Measurements from ENCODE around the gene MGST1. TPM values are rescaled to one million over a fixed set of nuclear protein-coding genes. Genes with fewer than 3 reads are reported as not detected.
"Not testable (repeated sequence)": the region's sequence is repeated elsewhere in the genome, so short reads cannot be mapped to it uniquely, and the experiment has no call there.

MGST1 gene
- total and polyA plus RNA-seq, 4 donors = 134 to 756 (median 415) TPM

DNA sequence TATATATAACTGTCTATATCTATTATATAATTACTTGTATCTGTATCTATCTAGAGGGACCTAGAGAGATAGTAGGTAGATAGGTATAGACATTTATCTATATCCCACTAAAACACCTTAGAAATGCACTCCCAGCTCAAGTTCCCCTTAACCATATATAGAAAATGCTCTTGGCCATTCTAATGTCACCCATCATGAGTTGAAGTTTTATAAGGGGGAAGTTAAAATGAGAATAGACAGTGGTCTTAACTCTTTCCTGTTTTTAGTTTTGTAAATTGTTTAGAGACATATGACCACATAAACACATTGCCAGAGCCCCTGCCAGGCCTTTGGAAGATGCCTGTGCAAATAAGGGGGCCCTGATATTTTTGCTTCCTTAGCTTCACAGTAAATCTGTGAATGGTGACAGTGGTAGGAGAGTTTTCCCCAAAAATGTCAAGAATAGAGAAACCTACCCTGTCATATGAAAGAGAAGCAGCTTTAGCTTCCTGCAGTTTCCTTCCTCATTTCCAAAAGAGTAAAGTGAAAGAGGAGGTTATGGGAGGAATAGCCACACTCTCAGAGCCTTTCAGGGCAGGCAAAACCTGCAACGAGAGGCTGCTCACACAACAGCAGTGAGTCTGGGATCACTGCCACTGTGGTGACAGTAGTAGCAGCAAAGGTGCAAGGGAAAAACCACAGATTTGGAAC, 45.5 kb downstream of the MGST1 start:
- DNase-seq (no peak), ATAC-seq (ENCODE audit: insufficient read depth, low FRiP score) (no peak)
- Histone ChIP-seq H3K36me3 (ENCODE audit: control insufficient read depth in 4 of 4, insufficient read depth in 4 of 4, low read length in 4 of 4) (no peaks in the 10 kb centered on the region), H3K27me3 (ENCODE audit: control insufficient read depth in 3 of 3, insufficient read depth in 3 of 3, low read length in 2 of 3) (no peaks in the 10 kb centered on the region), H3K4me1 (ENCODE audit: control insufficient read depth in 5 of 5, insufficient read depth in 5 of 5, low read length in 5 of 5) (no peaks in the 10 kb centered on the region), H3K9ac (ENCODE audit: insufficient read depth in 1 of 2, low read length in 2 of 2) (no peak overlapping the region), H3K4me3 (no peak overlapping the region), H3K9me3 (ENCODE audit: control insufficient read depth in 4 of 4, insufficient read depth in 3 of 4, low read length in 3 of 4) (peaks cover 0 to 2% (median 0%) of the 10 kb centered on the region in 4 donors), H3K27ac (ENCODE audit: low read depth in 1 of 2, low read length in 1 of 2) (no peak overlapping the region)
- TF ChIP-seq, protein P1, sequence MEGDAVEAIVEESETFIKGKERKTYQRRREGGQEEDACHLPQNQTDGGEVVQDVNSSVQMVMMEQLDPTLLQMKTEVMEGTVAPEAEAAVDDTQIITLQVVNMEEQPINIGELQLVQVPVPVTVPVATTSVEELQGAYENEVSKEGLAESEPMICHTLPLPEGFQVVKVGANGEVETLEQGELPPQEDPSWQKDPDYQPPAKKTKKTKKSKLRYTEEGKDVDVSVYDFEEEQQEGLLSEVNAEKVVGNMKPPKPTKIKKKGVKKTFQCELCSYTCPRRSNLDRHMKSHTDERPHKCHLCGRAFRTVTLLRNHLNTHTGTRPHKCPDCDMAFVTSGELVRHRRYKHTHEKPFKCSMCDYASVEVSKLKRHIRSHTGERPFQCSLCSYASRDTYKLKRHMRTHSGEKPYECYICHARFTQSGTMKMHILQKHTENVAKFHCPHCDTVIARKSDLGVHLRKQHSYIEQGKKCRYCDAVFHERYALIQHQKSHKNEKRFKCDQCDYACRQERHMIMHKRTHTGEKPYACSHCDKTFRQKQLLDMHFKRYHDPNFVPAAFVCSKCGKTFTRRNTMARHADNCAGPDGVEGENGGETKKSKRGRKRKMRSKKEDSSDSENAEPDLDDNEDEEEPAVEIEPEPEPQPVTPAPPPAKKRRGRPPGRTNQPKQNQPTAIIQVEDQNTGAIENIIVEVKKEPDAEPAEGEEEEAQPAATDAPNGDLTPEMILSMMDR (IDR thresholded peaks at IDR 0.05; ENCODE audit: control extremely low read depth, extremely low read depth) = no peak
- WGBS, 2 donors = 44 to 68% methylated on average over 1 of the region's 1 CpG

DNA sequence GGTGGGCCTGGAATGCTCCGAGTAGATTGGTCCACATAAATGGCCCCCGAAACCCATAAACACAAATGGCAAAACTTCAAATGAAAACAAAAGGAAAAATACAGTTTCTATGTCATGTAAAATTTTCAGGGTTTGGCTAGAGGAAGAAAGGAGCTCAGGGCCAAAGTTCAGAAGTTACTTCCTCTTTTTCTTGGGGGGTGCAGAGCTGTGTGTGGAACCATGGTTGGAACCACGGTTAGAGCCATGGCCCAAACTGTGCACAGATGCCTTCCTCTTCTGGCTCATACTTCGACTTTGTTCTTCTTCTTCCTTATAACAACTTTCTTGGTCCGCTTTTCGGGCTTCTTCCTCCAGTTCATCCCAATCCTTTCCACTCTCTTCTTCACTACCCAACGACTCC, 51.7 kb downstream of the MGST1 start:
- no peaks in the 10 kb centered on the region for H3K36me3 ChIP-seq (ENCODE audit: control insufficient read depth in 4 of 4, insufficient read depth in 4 of 4, low read length in 4 of 4)
- ATAC-seq (ENCODE audit: insufficient read depth, low FRiP score) (no peak), DNase-seq (no peak)
- H3K9ac ChIP-seq (ENCODE audit: insufficient read depth in 1 of 2, low read length in 2 of 2) = no peak overlapping the region
- H3K27me3 ChIP-seq (ENCODE audit: control insufficient read depth in 3 of 3, insufficient read depth in 3 of 3, low read length in 2 of 3) = no peaks in the 10 kb centered on the region
- H3K9me3 ChIP-seq (ENCODE audit: control insufficient read depth in 4 of 4, insufficient read depth in 3 of 4, low read length in 3 of 4) = peaks cover 0 to 2% (median 0%) of the 10 kb centered on the region in 4 donors
- H3K4me1 ChIP-seq (ENCODE audit: control insufficient read depth in 5 of 5, insufficient read depth in 5 of 5, low read length in 5 of 5) = no peaks in the 10 kb centered on the region
- H3K4me3 ChIP-seq = no peak overlapping the region
- TF ChIP-seq, protein P1 (IDR thresholded peaks at IDR 0.05; ENCODE audit: control extremely low read depth, extremely low read depth) = no peak
- H3K27ac ChIP-seq (ENCODE audit: low read depth in 1 of 2, low read length in 1 of 2) = no peak overlapping the region
- 84 to 86% methylated on average over 7 of the region's 7 CpGs for WGBS, 2 donors

DNA sequence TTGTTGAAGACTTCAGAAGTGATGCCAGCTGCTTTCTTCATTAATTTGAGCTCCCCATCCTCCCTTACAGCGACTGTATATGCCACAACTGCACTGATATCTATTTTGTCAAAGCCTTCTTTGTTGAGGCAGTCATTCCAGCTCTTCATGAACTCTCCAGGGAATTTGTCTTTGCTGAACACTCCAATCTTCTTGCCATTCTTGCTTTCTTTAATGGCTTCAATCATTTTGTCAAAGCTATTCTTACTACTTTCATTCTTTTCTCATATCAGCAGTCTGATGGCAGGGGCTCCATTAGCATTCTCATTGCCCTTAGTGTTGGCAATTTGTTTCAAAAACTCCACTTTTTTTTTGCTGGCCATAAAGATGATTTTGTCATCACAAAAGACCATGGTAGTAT, 54.4 kb downstream of the MGST1 start:
- WGBS, 2 donors = 64 to 76% methylated on average over 1 of the region's 1 CpG
- not testable (repeated sequence) for H3K9me3 ChIP-seq (ENCODE audit: control insufficient read depth in 4 of 4, insufficient read depth in 3 of 4, low read length in 3 of 4); ATAC-seq (ENCODE audit: insufficient read depth, low FRiP score); H3K4me3 ChIP-seq; H3K4me1 ChIP-seq (ENCODE audit: control insufficient read depth in 5 of 5, insufficient read depth in 5 of 5, low read length in 5 of 5); H3K9ac ChIP-seq (ENCODE audit: insufficient read depth in 1 of 2, low read length in 2 of 2); H3K27ac ChIP-seq (ENCODE audit: low read depth in 1 of 2, low read length in 1 of 2); DNase-seq; H3K27me3 ChIP-seq (ENCODE audit: control insufficient read depth in 3 of 3, insufficient read depth in 3 of 3, low read length in 2 of 3); H3K36me3 ChIP-seq (ENCODE audit: control insufficient read depth in 4 of 4, insufficient read depth in 4 of 4, low read length in 4 of 4)

DNA sequence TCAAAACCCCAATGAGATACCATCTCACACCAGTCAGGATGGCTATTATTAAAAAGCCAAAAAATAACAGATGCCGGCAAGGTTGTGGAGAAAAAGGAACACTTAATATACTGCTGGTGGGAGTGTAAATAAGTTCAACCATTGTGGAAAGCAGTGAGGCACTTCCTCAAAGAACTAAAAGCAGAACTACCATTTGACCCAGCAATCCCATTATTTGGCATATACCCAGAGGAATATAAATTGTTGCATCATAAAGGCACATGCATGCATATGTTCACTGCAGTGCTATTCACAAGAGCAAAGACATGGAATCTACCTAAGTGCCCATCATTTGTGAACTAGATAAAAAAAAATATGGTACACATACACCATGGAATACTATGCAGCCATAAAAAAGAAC, 59.9 kb downstream of the MGST1 start:
- 54 to 66% methylated on average over 1 of the region's 1 CpG for WGBS, 2 donors
- H3K27me3 ChIP-seq (ENCODE audit: control insufficient read depth in 3 of 3, insufficient read depth in 3 of 3, low read length in 2 of 3) = no peaks in the 10 kb centered on the region
- peaks cover 0 to 4% (median 0%) of the 10 kb centered on the region in 4 donors for H3K9me3 ChIP-seq (ENCODE audit: control insufficient read depth in 4 of 4, insufficient read depth in 3 of 4, low read length in 3 of 4)
- H3K27ac ChIP-seq (ENCODE audit: low read depth in 1 of 2, low read length in 1 of 2) = no peak overlapping the region
- no peaks in the 10 kb centered on the region for H3K36me3 ChIP-seq (ENCODE audit: control insufficient read depth in 4 of 4, insufficient read depth in 4 of 4, low read length in 4 of 4)
- no peaks in the 10 kb centered on the region for H3K4me1 ChIP-seq (ENCODE audit: control insufficient read depth in 5 of 5, insufficient read depth in 5 of 5, low read length in 5 of 5)
- H3K4me3 ChIP-seq = no peak overlapping the region
- H3K9ac ChIP-seq (ENCODE audit: insufficient read depth in 1 of 2, low read length in 2 of 2) = no peak overlapping the region
- DNase-seq (no peak), ATAC-seq (ENCODE audit: insufficient read depth, low FRiP score) (no peak)
- TF ChIP-seq, protein P1 (IDR thresholded peaks at IDR 0.05; ENCODE audit: control extremely low read depth, extremely low read depth) = no peak

Other genes starting within 250 kb of the MGST1 start
- gene SLC15A5, start 70.0 kb upstream of the MGST1 start, total RNA-seq = not detected
- not detected for gene SLC15A5, start 70.0 kb upstream of the MGST1 start, polyA plus RNA-seq